Hepatocyte (in vitro differentiated cells): ENCODE measurements around the gene ADGRV1.

Source experiments
- EZH2 ChIP-seq: fragments of 200-600 bp; sonication (generic); IDR thresholded peaks from 2 replicates; pipeline ENCODE4 v1.6.1; 2016; ENCODE audit warnings: antibody characterized with exemption, mild to moderate bottlenecking, borderline replicate concordance
- TF ChIP-seq, protein P1 (sequence below): fragments of 200-600 bp; sonication (generic); IDR thresholded peaks from 2 replicates; pipeline ENCODE4 v1.5.1; 2016; ENCODE audit warnings: antibody characterized with exemption, mild to moderate bottlenecking; ENCODE audit not compliant: poor library complexity

DNA sequence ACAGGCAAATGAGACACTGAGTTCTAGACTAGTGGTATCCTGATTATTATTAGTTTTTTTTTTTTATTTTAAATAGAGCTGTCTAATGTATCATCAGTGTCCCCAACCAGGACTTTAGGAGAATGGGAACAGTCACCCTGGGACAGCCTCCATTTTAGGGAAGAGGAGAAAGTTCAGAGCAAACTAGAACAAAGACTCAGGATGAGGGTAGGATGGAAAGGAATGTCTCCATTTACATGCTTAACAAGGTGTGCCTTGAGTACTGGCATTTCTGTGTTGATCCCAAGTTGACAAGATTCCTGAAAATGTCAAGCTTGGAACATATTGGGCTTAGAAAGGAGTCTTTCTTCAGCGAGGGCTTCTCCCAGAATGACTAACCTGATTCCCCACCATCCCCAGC, 601.0 kb downstream of the ADGRV1 start:
- TF ChIP-seq, protein P1, sequence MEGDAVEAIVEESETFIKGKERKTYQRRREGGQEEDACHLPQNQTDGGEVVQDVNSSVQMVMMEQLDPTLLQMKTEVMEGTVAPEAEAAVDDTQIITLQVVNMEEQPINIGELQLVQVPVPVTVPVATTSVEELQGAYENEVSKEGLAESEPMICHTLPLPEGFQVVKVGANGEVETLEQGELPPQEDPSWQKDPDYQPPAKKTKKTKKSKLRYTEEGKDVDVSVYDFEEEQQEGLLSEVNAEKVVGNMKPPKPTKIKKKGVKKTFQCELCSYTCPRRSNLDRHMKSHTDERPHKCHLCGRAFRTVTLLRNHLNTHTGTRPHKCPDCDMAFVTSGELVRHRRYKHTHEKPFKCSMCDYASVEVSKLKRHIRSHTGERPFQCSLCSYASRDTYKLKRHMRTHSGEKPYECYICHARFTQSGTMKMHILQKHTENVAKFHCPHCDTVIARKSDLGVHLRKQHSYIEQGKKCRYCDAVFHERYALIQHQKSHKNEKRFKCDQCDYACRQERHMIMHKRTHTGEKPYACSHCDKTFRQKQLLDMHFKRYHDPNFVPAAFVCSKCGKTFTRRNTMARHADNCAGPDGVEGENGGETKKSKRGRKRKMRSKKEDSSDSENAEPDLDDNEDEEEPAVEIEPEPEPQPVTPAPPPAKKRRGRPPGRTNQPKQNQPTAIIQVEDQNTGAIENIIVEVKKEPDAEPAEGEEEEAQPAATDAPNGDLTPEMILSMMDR, result no peak
- no peak for TF ChIP-seq EZH2
